Hematopoietic multipotent progenitor cell treated with erythropoietin and hydrocortisone succinate and interleukin-3 and kit ligand, for 6 days (in vitro differentiated cells): ENCODE results near the gene SPDYE4.
A peak's percentile ranks its signal among the peaks of the same experiment; 100 is the strongest.

Source experiments
- DNase-seq: peaks from one replicate; pipeline ENCODE4 v3.0.0-alpha.2; 2015

Gene SPDYE4

GRCh38 chr17:8782176-8782575 lies 23.8 kb upstream of the SPDYE4 start:
- no peak for DNase-seq

- no peak for DNase-seq
These were observed 23.4 kb upstream of the SPDYE4 start for GRCh38 chr17:8781776-8782175.

GRCh38 chr17:8776881-8777280 lies 18.5 kb upstream of the SPDYE4 start:
- DNase-seq: no peak

- DNase-seq: no peak
These were observed 17.9 kb upstream of the SPDYE4 start for GRCh38 chr17:8776248-8776647.

- no peak for DNase-seq
These were observed 8.4 kb upstream of the SPDYE4 start for GRCh38 chr17:8766731-8767130.

- DNase-seq: no peak
These were observed 3.7 kb upstream of the SPDYE4 start for GRCh38 chr17:8762012-8762411.

GRCh38 chr17:8757189-8757588 lies 1.2 kb downstream of the SPDYE4 start:
- DNase-seq: no peak

GRCh38 chr17:8755590-8756255 lies 2.6 kb downstream of the SPDYE4 start:
- no peak for DNase-seq

- no peak for DNase-seq
These were observed 3.5 kb downstream of the SPDYE4 start for GRCh38 chr17:8754890-8755289.

GRCh38 chr17:8753976-8754440 lies 4.3 kb downstream of the SPDYE4 start:
- peak; percentile 66 for DNase-seq

- no peak for DNase-seq
These were observed 5.0 kb downstream of the SPDYE4 start for GRCh38 chr17:8753136-8753975.

GRCh38 chr17:8749616-8750015 lies 8.7 kb downstream of the SPDYE4 start:
- DNase-seq: no peak

- no peak for DNase-seq
These were observed 10.6 kb downstream of the SPDYE4 start for GRCh38 chr17:8747742-8748141.

- no peak for DNase-seq
These were observed 11.7 kb downstream of the SPDYE4 start for GRCh38 chr17:8746501-8747236.

- peak; percentile 71 for DNase-seq
These were observed 12.5 kb downstream of the SPDYE4 start for GRCh38 chr17:8745586-8746500.

GRCh38 chr17:8744086-8744785 lies 14.1 kb downstream of the SPDYE4 start:
- no peak for DNase-seq

- DNase-seq: no peak
These were observed 15.5 kb downstream of the SPDYE4 start for GRCh38 chr17:8742819-8743218.

- DNase-seq: no peak
These were observed 16.1 kb downstream of the SPDYE4 start for GRCh38 chr17:8742274-8742673.

- DNase-seq: no peak
These were observed 16.6 kb downstream of the SPDYE4 start for GRCh38 chr17:8741771-8742170.

- no peak for DNase-seq
These were observed 17.0 kb downstream of the SPDYE4 start for GRCh38 chr17:8741366-8741765.

GRCh38 chr17:8740486-8740885 lies 17.9 kb downstream of the SPDYE4 start:
- peak; percentile 65 for DNase-seq

- DNase-seq: no peak
These were observed 19.2 kb downstream of the SPDYE4 start for GRCh38 chr17:8739097-8739496.
